GM19397 (cell line): ENCODE measurements around the gene ABR.
"Not testable (repeated sequence)": the region's sequence is repeated elsewhere in the genome, so short reads cannot be mapped to it uniquely, and the experiment has no call there.

Experiments used
- ATAC-seq: cut with Tn5 transposase; IDR thresholded peaks from one replicate; pipeline ENCODE4 v1.9.1; 2021; ENCODE audit warnings: mild to moderate bottlenecking, moderate library complexity; ENCODE audit not compliant: unreplicated experiment

The ABR gene

DNA sequence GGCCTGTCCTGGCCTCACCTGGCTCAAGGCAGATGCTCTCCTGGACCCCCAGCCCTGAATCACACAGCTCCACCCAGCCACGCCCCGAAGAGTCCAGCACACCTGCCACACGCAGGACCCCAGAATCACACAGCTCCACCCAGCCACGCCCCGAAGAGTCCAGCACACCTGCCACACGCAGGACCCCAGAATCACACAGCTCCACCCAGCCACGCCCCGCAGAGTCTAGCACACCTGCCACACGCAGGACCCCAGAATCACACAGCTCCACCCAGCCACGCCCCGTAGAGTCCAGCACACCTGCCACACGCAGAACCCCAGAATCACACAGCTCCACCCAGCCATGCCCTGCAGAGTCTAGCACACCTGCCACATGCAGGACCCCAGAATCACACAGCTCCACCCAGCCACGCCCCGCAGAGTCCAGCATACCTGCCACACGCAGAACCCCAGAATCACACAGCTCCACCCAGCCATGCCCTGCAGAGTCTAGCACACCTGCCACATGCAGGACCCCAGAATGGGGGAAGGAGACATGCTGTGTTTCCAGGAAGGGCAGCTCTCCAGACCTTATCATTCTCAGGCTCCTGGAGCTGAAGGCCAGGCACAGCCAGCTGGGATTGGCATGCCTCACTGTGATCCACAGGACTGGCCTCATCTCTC lies 105.7 kb downstream of the ABR start:
- not testable (repeated sequence) for ATAC-seq

DNA sequence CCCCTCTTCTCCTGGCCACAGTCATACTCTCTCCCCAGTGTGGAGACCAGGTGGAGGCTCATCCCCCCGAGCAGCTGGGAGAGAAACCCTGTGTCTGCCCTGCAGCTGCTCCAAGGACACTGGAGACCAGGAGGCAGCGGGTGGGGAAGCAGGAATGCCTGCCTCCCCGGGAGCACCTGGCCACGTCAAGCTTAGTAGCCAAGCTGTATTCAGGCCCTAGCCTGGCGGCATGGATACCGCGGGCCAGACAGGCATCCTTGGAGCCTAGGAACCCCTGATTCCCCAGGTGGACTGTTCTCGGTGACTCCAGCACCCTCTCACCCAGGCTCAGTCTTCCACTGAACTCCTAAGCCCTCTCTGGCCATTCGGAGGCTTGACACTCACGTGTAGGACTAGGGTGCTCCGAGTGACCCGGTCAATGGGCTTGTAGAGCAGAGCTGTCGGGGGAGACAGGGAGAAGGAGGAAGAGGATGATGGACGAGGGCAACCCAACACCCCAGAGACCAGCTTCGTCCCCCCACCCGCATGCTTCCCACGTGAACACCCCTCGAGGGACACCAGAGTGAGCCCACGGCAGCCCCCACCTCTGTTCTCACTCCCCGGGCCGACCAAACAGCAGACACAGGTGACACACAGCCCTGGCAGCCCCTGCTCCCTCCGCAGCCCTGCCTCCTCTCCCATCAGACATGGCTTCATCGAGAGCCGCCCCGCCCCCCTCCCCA lies 106.4 kb downstream of the ABR start:
- no peak for ATAC-seq

DNA sequence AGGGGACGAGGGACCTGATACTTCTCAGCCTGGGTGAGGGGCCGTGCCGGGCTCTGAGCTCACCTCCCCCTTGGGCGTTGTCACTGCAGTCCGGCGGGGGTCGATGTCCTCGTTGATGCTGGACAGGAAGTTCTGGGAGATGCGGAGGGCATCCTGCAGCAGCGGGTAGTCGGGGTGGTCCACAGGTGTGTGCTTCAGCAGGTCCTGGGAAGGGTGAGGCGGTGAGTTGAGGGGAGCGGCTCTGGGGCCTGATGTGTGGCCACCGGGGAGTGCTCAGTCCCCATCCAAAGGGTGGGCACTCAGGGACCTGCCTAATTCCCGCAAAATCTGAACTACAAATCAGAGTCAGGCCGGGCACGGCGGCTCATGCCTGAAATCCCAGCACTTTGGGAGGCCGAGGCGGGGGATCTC lies 107.2 kb downstream of the ABR start:
- no peak for ATAC-seq

DNA sequence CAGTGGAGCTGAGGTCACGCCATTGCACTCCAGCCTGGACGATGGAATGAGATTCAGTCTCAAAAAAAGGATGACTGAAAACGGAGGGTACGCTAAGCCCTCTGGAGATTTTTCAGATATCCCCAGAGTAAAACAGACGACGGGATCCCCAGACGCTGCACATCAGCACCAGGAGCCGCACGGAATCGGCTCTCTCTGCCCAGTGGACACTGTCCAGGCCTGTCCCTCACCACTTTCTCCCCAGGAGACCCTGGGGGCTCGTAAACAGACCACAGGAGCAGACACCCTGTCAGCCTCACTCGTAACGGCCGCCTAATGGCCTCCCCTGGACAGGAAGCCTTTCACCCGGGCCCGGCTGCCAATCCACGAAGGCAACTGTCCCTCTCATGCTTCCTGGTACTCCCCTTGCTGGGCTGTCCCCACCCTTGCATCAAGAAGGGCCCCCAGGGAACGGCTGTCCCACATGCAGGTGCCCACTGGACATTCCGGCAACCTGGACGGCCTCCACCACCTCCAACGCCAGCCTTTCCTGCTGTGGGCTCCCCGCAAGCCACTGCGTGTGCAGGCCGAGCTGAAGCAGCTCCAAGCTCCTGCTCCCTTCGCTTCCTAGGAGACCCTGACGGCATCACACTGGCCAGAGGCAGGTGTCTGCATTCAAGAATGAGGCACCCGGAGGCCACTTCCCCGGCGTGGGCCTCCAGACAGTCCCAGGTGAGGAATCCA lies 108.5 kb downstream of the ABR start:
- no peak for ATAC-seq

- no peak for ATAC-seq
These were observed 109.4 kb downstream of the ABR start for GRCh38 chr17:1070411-1070810.

- ATAC-seq: no peak
These were observed 109.9 kb downstream of the ABR start for GRCh38 chr17:1069847-1070246.

DNA sequence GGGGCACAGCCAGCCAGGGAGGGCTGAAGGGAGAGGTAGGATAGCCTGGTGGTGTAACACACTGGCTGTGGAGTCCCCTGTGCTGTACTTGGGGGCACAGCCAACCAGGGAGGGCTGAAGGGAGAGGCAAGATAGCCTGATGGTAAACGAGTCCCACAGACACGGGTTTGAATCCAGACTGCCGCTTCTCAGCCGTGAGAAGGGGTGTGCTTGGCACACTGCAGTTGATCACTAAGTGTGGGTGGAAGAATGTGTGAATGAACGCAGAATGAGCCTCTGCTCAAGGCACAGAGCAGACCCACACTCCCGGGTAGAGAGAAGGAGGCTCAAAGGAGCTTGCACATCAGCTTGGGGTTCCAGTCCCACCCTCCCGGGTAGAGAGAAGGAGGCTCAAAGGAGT lies 111.4 kb downstream of the ABR start:
- ATAC-seq: no peak

DNA sequence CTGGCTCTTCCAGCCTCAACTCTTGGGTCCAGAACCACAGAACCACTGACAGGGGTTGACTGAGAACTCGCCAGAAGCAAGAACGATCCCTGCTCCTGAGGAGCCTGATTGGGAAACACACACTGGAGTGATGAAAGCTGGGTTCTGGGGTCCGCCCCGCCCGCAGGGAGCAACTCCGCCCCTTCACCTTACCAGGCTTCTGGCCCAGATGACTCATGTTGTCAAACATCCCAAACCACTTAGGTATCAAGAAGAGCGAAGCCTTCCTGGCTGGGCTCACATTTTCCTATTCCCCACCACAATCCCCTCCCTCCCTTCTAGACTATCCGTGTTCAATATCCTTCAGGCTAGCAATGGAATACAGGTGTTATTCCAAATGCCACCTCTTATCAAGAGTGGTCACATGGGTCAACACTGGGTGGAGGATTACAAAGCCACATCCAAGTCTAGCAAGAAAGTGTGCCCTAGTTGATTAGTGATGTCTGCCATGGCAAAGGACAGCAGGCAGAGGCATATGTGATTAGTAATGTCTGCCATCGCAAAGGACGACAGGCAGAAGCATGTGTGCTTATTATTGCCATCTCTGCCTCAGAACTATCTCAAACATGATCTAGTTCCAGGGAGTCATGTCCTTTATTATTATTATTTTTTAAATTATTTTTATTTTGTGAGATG lies 112.4 kb downstream of the ABR start:
- no peak for ATAC-seq

GRCh38 chr17:1065416-1065815 lies 114.4 kb downstream of the ABR start:
- ATAC-seq: not testable (repeated sequence)

- ATAC-seq: no peak
These were observed 118.8 kb downstream of the ABR start for GRCh38 chr17:1060991-1061390.

GRCh38 chr17:1059131-1059795 lies 120.5 kb downstream of the ABR start:
- ATAC-seq: no peak

DNA sequence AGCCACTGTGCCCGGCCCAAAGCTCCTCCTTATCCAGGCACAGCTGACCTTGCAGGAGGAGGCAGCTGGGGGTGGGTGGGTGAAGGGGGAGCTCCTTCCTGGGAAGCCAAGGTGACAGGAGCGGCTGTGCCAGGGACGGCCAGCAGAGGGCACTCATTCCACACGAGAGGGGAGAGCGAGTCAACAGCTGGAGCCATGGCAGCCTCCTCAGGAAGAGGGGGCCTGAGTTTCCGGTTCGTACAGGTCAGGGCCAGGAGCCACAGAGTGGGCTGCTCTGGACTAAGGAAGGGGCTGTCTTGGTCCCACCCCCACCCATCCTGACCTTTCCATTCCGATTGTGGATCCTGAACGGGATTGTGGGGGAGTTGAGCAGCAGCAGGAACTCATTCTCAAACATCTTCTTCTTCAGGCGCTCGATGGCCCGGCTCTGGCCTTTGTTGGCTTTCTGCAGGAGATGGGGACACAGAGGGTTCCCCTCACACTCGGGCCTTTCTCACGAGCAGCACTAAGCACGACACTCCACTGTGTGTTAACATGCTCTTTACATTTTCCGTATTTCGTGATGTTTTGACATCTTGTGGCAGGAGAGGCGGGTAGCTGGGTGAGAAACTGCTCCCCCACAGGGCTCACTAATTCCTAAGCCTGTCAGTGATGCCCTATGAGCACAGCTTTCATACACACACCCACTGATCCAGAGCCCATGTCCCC lies 121.2 kb downstream of the ABR start:
- no peak for ATAC-seq

DNA sequence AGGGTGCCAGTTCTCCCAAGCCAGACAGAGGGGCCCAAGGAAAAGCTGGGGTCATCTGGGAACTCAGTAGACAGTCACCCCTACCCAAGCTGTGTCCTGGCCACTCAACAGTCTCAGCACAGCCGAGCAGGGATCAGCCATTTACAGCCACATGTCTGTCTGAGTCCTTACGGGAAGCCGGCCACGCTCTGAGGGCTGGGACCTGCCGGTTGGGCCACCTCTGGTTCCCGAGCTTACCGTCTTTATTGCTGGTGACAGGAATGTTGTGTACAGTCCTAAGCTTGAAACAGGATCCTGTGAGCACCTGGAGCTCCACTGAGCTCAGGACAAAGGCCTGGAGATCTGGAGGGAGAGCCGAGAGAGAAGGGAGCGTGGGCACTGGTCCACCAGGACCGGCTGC lies 123.0 kb downstream of the ABR start:
- no peak for ATAC-seq

DNA sequence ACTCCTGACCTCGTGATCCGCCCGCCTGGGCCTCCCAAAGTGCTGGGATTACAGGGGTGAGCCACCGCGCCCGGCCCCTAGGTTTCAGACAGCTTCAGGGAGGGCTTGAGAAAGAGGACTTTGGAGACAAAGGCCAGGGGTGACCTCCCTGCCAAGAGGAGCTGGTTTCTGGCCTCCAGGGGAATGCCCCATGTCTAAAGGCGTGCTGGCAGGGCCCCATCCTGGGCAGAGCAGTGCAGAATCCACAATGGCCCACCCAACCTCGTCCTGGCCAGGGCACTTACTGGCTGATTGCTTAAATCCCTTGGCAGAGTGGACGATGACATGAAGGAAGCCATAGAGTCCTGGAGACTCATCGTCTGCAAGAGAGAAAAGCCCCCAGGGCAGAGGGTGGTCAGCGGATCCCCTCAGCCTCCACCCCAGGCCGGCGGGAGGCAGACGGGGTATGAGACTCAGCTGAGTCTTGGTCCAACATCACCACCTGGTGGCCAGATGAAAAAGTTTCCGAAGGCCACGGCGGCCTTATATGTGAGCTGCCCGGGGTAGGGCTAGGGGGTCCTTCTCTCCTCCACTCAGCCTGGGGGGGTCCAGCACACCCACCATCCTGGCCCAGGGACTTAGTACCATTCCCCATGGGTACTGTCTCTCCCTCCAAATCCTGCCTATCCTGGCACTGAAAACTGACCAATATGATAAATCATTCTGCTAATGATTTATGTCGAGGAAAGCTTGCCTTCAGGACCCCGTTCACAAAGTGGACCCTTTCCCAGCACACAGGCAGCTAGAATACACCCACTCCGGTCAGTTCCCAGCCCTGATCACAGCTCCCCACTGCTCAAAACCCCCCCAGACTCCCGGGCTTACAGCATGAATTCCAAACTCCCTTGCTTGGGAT lies 123.8 kb downstream of the ABR start:
- no peak for ATAC-seq

GRCh38 chr17:1055231-1055630 lies 124.5 kb downstream of the ABR start:
- no peak for ATAC-seq

- no peak for ATAC-seq
These were observed 125.1 kb downstream of the ABR start for GRCh38 chr17:1054656-1055055.

GRCh38 chr17:1053661-1054360 lies 126.0 kb downstream of the ABR start:
- ATAC-seq: no peak

GRCh38 chr17:1050996-1051925 lies 128.5 kb downstream of the ABR start:
- no peak for ATAC-seq
